IPS DF 6.9 (cell line): ENCODE measurements around the gene TWSG1.

Experiments used
- DNase-seq: peaks from one replicate; pipeline ENCODE4 v3.0.0-alpha.2; 2013; ENCODE audit warnings: low read depth, low spot score
- H3K27ac ChIP-seq: one replicate; pipeline ENCODE4 v1.5.1; 2013; ENCODE audit warnings: low read length, control low read depth
- H3K27me3 ChIP-seq: 2 replicates; pipeline ENCODE4 v1.6.1; 2013; ENCODE audit warnings: mild to moderate bottlenecking, low read length; ENCODE audit not compliant: control insufficient read depth, insufficient read depth
- H3K36me3 ChIP-seq: 2 replicates; pipeline ENCODE4 v1.6.1; 2013; ENCODE audit warnings: low read length; ENCODE audit not compliant: control insufficient read depth, insufficient read depth
- H3K4me1 ChIP-seq: 2 replicates; pipeline ENCODE4 v1.6.1; 2013; ENCODE audit warnings: low read length; ENCODE audit not compliant: control insufficient read depth, insufficient read depth
- H3K4me3 ChIP-seq: 2 replicates; pipeline ENCODE4 v1.5.1; 2013; ENCODE audit warnings: mild to moderate bottlenecking, low read length
- H3K9me3 ChIP-seq: 2 replicates; pipeline ENCODE4 v1.6.1; 2013; ENCODE audit warnings: low read length, inconsistent platforms; ENCODE audit not compliant: control insufficient read depth, insufficient read depth
- WGBS: extraction: QIAGEN DNeasy Blood & Tissue Kit; methylation state at CpG from one replicate; pipeline ENCODE4 v1.1.7; 2013; ENCODE audit warnings: mixed read lengths, missing lambda C conversion rate; ENCODE audit not compliant: insufficient read length, insufficient coverage; 5-methylcytosine and 5-hydroxymethylcytosine counted together

Gene TWSG1

DNA sequence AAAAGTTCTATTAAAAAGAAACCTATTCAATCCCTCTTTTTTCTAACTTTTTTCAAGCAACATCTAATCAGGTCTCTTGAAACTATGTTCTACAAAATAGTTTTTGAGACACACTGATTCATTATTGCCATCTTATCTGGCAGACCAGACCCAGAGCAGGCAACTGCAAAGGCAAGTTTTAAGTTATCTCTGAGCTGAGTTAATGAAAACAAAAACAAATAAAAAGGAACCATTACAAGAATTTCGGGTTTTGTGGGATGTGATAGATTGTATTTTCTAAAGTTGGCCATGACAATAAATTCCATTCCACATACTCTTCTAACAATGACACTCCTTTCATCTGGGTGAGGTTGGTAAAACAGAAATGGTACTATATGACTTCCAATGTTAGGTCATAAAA is 15.2 kb upstream of the TWSG1 start:
- no peak overlapping the region for H3K27ac ChIP-seq
- no CpG with 5 or more reads among the region's 1 CpG for WGBS
- H3K4me3 ChIP-seq: no peak overlapping the region
- no peaks in the 10 kb centered on the region for H3K27me3 ChIP-seq
- no peak for DNase-seq
- no peaks in the 10 kb centered on the region for H3K36me3 ChIP-seq
- H3K9me3 ChIP-seq: no peaks in the 10 kb centered on the region
- no peaks in the 10 kb centered on the region for H3K4me1 ChIP-seq

DNA sequence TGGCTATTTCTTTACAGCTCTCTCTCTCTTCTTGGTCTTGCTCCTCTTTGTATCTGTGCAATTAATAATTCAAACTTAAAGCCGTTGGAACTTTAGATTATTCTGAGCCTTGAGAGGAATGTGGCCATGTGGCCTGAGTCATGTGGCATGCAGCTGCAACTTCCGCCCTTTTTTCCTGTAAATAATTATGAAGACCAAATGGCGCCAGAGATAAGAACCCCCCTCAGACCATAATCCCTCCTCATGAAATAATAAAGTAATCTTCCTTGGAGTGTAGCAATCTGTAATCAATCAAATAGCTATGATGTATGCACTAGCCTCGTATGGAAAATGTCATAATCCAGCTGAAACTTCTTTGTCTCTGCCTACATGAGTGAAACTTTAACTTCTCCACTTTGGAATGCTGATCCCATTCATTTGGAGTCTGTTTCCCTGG is 13.5 kb upstream of the TWSG1 start:
- Histone ChIP-seq H3K4me1 (no peaks in the 10 kb centered on the region), H3K4me3 (no peak overlapping the region), H3K36me3 (no peaks in the 10 kb centered on the region), H3K27me3 (no peaks in the 10 kb centered on the region), H3K9me3 (no peaks in the 10 kb centered on the region), H3K27ac (no peak overlapping the region)
- no peak for DNase-seq
- no CpG with 5 or more reads among the region's 4 CpGs for WGBS

- no peaks in the 10 kb centered on the region for H3K36me3 ChIP-seq
- no peak overlapping the region for H3K27ac ChIP-seq
- H3K9me3 ChIP-seq: no peaks in the 10 kb centered on the region
- no CpG with 5 or more reads among the region's 4 CpGs for WGBS
- H3K4me3 ChIP-seq: no peak overlapping the region
- H3K27me3 ChIP-seq: no peaks in the 10 kb centered on the region
- H3K4me1 ChIP-seq: no peaks in the 10 kb centered on the region
- no peak for DNase-seq
These were observed 12.8 kb upstream of the TWSG1 start for GRCh38 chr18:9321736-9322135.

DNA sequence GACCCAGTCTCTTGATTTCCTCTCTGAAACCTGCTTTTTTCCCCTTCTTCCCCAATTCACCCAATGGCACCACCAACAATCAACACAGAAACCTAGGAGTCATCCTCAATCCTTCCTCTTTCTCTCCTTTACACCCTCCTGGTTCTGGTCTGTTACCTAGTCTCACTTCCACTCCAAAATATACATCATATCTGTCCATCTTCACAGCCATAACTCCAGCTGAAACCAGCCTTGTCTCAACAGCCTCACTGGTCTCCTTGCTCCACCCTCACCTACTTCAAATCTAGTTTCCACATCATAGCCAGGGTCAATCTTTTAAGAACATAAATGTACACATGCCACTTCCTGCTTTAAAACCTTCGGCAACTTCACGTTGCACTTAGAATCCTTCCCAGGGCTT is 11.8 kb upstream of the TWSG1 start:
- Histone ChIP-seq H3K9me3 (no peaks in the 10 kb centered on the region), H3K27ac (no peak overlapping the region), H3K36me3 (no peaks in the 10 kb centered on the region), H3K27me3 (no peaks in the 10 kb centered on the region), H3K4me3 (no peak overlapping the region), H3K4me1 (no peaks in the 10 kb centered on the region)
- WGBS: no CpG with 5 or more reads among the region's 2 CpGs
- DNase-seq: no peak

DNA sequence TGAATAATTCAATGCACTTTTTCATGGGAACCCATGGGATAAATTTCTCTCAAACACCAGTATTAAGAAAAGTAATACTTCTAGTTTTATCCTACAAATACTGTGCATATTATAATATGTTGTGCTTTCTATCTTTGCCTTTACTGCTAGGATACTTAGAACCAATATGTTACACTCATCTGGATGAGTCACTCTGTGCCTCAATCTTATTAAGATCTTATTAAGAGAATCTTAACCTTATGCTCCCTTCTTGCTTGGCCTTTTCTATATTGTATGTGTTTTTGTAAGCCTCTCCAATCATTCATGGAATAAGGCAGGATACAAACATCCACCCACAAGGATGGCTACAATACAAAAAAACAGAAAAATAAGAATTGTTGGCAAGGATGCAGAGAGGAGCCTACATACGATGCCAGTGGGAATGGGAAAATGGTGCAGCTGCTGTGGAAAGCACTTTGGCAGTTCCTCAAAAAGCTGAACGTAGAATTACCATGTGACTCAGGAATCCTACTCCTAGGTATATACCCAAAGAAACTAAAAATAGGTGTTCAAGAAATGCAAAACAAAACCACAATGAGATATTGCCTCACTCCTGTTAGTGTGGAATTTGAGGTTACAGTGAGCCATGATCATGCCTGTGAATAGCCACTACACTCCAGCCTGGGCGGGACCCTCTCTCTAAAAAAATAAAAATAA is 10.7 kb upstream of the TWSG1 start:
- Histone ChIP-seq H3K4me1 (no peaks in the 10 kb centered on the region), H3K36me3 (no peaks in the 10 kb centered on the region), H3K4me3 (no peak overlapping the region), H3K27ac (no peak overlapping the region), H3K27me3 (no peaks in the 10 kb centered on the region), H3K9me3 (no peaks in the 10 kb centered on the region)
- no peak for DNase-seq
- WGBS: no CpG with 5 or more reads among the region's 3 CpGs

- H3K36me3 ChIP-seq: no peaks in the 10 kb centered on the region
- no peak for DNase-seq
- no CpG with 5 or more reads among the region's 2 CpGs for WGBS
- no peak overlapping the region for H3K27ac ChIP-seq
- H3K4me3 ChIP-seq: no peak overlapping the region
- H3K27me3 ChIP-seq: no peaks in the 10 kb centered on the region
- no peaks in the 10 kb centered on the region for H3K4me1 ChIP-seq
- H3K9me3 ChIP-seq: no peaks in the 10 kb centered on the region
These were observed 8.9 kb upstream of the TWSG1 start for GRCh38 chr18:9325716-9326115.

DNA sequence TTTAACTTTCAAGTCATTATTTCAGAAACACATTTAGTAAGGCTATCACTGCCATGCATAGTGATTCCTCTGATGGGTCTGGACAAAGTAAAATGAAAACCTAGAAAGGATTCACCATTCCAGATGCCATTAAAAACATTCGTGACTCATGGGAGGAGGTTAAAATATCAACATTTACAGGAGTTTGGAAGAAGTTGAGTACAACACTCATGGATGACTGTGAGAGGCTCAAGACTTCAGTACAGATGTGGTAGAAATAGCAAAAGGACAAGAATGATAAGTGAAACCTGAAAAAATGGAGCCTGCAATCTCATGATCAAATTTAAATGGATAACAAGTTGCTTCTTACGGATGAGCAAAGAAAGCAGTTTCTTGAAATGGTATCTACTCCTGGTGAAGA is 5.8 kb upstream of the TWSG1 start:
- no CpG with 5 or more reads among the region's 2 CpGs for WGBS
- no peaks in the 10 kb centered on the region for H3K27me3 ChIP-seq
- no peaks in the 10 kb centered on the region for H3K4me1 ChIP-seq
- H3K27ac ChIP-seq: no peak overlapping the region
- no peak overlapping the region for H3K4me3 ChIP-seq
- DNase-seq: no peak
- no peaks in the 10 kb centered on the region for H3K9me3 ChIP-seq
- H3K36me3 ChIP-seq: no peaks in the 10 kb centered on the region

GRCh38 chr18:9329471-9329870 is 5.1 kb upstream of the TWSG1 start:
- WGBS: no CpG with 5 or more reads among the region's 1 CpG
- Histone ChIP-seq H3K36me3 (no peaks in the 10 kb centered on the region), H3K4me1 (no peaks in the 10 kb centered on the region), H3K4me3 (no peak overlapping the region), H3K9me3 (no peaks in the 10 kb centered on the region), H3K27me3 (no peaks in the 10 kb centered on the region), H3K27ac (no peak overlapping the region)
- no peak for DNase-seq

GRCh38 chr18:9330419-9330818 is 4.2 kb upstream of the TWSG1 start:
- Histone ChIP-seq H3K27ac (no peak overlapping the region), H3K9me3 (no peaks in the 10 kb centered on the region), H3K36me3 (no peaks in the 10 kb centered on the region), H3K4me1 (no peaks in the 10 kb centered on the region), H3K4me3 (no peak overlapping the region), H3K27me3 (no peaks in the 10 kb centered on the region)
- WGBS: no CpG with 5 or more reads among the region's 3 CpGs
- no peak for DNase-seq

DNA sequence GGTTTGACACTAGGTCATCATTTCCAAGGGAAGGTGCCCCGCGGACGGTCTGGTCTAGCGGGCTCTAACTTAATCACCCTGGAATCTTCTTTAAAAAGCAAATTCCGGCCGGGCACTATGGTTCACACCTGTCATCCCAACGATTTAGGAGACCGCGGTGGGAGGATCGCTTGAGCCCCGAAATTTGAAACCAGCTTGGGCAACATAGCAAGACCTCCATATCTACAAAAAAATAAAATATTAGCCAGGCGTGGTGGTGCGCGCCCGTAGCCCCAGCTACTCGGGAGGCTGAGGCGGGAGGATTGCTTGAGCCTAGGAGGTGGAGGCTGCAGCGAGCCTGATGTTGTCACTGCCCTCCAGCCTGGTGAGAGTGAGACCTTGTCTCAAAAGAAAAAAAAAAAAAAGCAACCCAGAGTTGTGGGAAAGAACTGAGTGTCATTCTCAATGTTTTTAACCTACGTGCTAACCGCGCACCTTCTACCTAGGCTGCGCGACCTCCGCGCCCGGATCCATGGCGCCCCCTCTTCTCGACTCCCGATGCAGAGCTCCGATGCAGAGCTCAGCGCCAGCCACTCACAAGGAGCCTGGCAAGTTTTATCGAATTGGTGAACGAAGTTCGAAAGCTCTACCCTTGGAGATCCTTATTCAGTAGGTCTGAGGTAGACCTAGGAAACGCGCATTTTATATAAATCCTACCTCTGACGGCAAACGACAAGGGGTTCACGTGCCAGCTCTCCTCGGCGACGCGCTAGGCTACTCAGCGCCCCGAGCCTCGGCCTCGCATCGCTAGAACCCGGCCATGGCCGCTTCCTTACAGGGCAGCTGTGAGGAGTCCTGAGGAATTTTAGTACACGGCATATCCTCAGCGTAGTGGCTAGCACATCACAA is 888 bp upstream of the TWSG1 start:
- no CpG with 5 or more reads among the region's 52 CpGs for WGBS
- H3K4me3 ChIP-seq: peak overlapping the region; percentile 34; the same call in 1 of the 2 replicates
- H3K9me3 ChIP-seq: no peaks in the 10 kb centered on the region
- H3K36me3 ChIP-seq: no peaks in the 10 kb centered on the region
- DNase-seq: peak; percentile 41
- H3K4me1 ChIP-seq: no peaks in the 10 kb centered on the region
- H3K27ac ChIP-seq: no peak overlapping the region
- H3K27me3 ChIP-seq: no peaks in the 10 kb centered on the region
